Thoracic aorta (tissue), 2 donors: ENCODE data around the gene NAPG. TPM values are rescaled to one million over a fixed set of nuclear protein-coding genes. Genes with fewer than 3 reads are reported as not detected.
"Not testable (repeated sequence)": the region's sequence is repeated elsewhere in the genome, so short reads cannot be mapped to it uniquely, and the experiment has no call there.

Experiments
- ATAC-seq: fragments of 150-250 bp; one replicate; pipeline ENCODE4 v1.8.0; 2017; ENCODE audit warnings: low read depth; ENCODE audit not compliant: insufficient number of reproducible peaks, low FRiP score
- DNase-seq: peaks from one replicate; pipeline ENCODE4 v3.0.0-alpha.2; 2020; ENCODE audit warnings: low spot score
- H3K27ac ChIP-seq, 2 donors: fragments of 200-600 bp; sonication (generic); 1 replicate in 1 of 2; 2 replicates in 1 of 2; pipeline ENCODE4 v1.5.1; 2016; ENCODE audit warnings: mild to moderate bottlenecking in 2 of 2, moderate library complexity in 2 of 2
- H3K27me3 ChIP-seq: fragments of 200-600 bp; sonication (generic); replicated peaks from 2 replicates; pipeline ENCODE4 v1.6.0; 2016; ENCODE audit warnings: mild to moderate bottlenecking; ENCODE audit not compliant: insufficient read depth
- H3K36me3 ChIP-seq: fragments of 200-600 bp; sonication (generic); one replicate; pipeline ENCODE4 v1.5.1; 2016
- H3K4me1 ChIP-seq, 2 donors: fragments of 200-600 bp; sonication (generic); 1 replicate in 1 of 2; 2 replicates in 1 of 2; pipeline versions ENCODE4 v1.5.1 to v1.6.0; 2016; ENCODE audit warnings: low read depth in 2 of 2, mild to moderate bottlenecking in 1 of 2; ENCODE audit not compliant: control insufficient read depth in 1 of 2
- H3K4me3 ChIP-seq: fragments of 200-600 bp; sonication (generic); 2 replicates; pipeline ENCODE4 v1.5.1; 2016; ENCODE audit warnings: mild to moderate bottlenecking
- H3K9me3 ChIP-seq: fragments of 200-600 bp; sonication (generic); 2 replicates; pipeline ENCODE4 v1.5.1; 2016
- CTCF ChIP-seq: fragments of 200-600 bp; sonication (generic); IDR thresholded peaks from one replicate; pipeline ENCODE4 v1.5.1; 2019; ENCODE audit warnings: antibody characterized with exemption
- total RNA-seq, 2 donors: library from RNA; depleted of rRNA; stranded (reverse); fragments of >200 nt; gene quantifications; one replicate each; pipeline versions ENCODE4 v1.1.0 to v1.2.3, GENCODE V29; 2016

NAPG gene
- total RNA-seq, 2 donors from 2014 or later: 30.1 to 47.8 TPM

GRCh38 chr18:10564975-10565773 lies 39.3 kb downstream of the NAPG start:
- no peak for DNase-seq
- H3K4me3 ChIP-seq: no peak overlapping the region
- H3K36me3 ChIP-seq: no peaks in the 10 kb centered on the region
- no peak for ATAC-seq
- H3K4me1 ChIP-seq: peaks cover 0 to 26% of the 10 kb centered on the region in 2 donors
- no peak overlapping the region for H3K27ac ChIP-seq
- no peaks in the 10 kb centered on the region for H3K27me3 ChIP-seq
- TF ChIP-seq CTCF: no peak
- no peaks in the 10 kb centered on the region for H3K9me3 ChIP-seq

DNA sequence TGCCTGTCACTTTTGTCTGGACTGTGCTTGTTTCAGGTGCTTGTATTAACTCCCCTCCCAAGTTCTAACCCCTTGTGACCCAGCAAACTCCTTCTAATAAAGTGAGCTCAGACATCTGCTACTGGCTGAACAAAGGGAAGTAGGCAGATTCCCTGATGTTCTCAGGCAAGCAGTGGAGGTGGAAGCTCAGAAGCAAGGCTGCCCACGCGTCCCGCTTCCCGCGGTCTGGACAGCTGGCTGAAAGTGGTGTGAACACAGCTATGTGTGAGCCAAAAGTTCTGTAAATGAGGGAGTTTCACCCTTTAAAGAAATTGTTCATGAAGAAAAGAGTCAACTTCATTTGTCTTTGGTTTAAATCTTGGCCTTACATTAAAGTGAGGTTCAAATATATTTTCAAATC lies 40.0 kb downstream of the NAPG start:
- Histone ChIP-seq H3K27me3 (no peaks in the 10 kb centered on the region), H3K27ac (no peak overlapping the region), H3K9me3 (no peaks in the 10 kb centered on the region), H3K4me3 (no peak overlapping the region), H3K36me3 (no peaks in the 10 kb centered on the region), H3K4me1 (peaks cover 0 to 24% of the 10 kb centered on the region in 2 donors)
- DNase-seq (no peak), ATAC-seq (no peak)
- TF ChIP-seq CTCF: no peak

GRCh38 chr18:10566390-10566789 lies 40.6 kb downstream of the NAPG start:
- DNase-seq (no peak), ATAC-seq (no peak)
- no peaks in the 10 kb centered on the region for H3K36me3 ChIP-seq
- no peak overlapping the region for H3K4me3 ChIP-seq
- TF ChIP-seq CTCF: no peak
- no peaks in the 10 kb centered on the region for H3K9me3 ChIP-seq
- H3K27me3 ChIP-seq: no peaks in the 10 kb centered on the region
- H3K4me1 ChIP-seq: peaks cover 0 to 24% of the 10 kb centered on the region in 2 donors
- no peak overlapping the region for H3K27ac ChIP-seq

- not testable (repeated sequence) for H3K9me3 ChIP-seq, H3K4me1 ChIP-seq, H3K36me3 ChIP-seq, ATAC-seq, DNase-seq, H3K4me3 ChIP-seq, H3K27me3 ChIP-seq, H3K27ac ChIP-seq
Observed at GRCh38 chr18:10569941-10570340, 44.1 kb downstream of the NAPG start.

DNA sequence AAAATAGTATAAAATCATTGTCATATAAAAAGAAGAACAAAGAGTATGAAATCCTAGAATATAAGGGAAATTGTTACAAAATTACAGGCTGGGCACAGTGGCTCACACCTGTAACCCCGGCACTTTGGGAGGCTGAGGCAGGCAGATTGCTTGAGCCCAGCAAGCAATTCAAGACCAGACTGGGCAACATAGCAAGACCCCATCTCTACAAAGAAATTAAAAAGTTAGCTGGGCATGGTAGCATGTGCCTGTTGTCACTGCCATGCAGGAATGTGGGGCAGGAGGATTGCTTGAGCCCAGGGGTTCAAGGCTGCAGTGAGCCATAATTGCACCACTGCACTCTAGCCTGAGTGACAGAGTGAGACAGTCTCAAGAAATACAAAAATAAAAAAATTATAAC lies 44.8 kb downstream of the NAPG start:
- H3K27ac ChIP-seq: no peak overlapping the region
- H3K36me3 ChIP-seq: no peaks in the 10 kb centered on the region
- ATAC-seq (no peak), DNase-seq (no peak)
- H3K4me1 ChIP-seq: no peaks in the 10 kb centered on the region
- H3K9me3 ChIP-seq: no peaks in the 10 kb centered on the region
- no peak for TF ChIP-seq CTCF
- no peak overlapping the region for H3K4me3 ChIP-seq
- H3K27me3 ChIP-seq: no peaks in the 10 kb centered on the region

DNA sequence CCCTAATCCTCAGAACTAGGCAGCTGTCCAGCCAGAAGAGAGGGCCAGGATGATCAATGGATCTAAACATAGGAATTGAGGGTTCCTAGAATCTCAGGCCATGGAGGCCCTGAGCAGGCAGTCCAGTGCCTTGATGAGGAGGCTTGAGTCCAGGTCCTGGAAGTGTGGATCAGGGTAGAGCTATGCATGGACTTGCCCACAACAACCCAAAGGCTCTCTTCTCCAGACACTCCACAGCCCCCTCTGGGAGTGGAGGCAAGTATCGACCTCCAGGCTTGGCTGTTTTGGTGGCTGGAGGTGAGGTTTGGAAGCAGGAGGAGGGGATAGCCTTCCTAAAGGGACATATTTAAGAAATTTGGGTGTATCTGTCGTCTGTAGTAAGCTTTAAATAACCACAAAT lies 45.7 kb downstream of the NAPG start:
- Histone ChIP-seq H3K4me3 (no peak overlapping the region), H3K36me3 (no peaks in the 10 kb centered on the region), H3K4me1 (no peaks in the 10 kb centered on the region), H3K27ac (no peak overlapping the region), H3K9me3 (no peaks in the 10 kb centered on the region), H3K27me3 (no peaks in the 10 kb centered on the region)
- no peak for TF ChIP-seq CTCF
- ATAC-seq: no peak
- DNase-seq: no peak

GRCh38 chr18:10573261-10573660 lies 47.4 kb downstream of the NAPG start:
- H3K36me3 ChIP-seq, ATAC-seq, H3K27me3 ChIP-seq, H3K4me3 ChIP-seq, DNase-seq, H3K27ac ChIP-seq, H3K4me1 ChIP-seq, H3K9me3 ChIP-seq: not testable (repeated sequence)

DNA sequence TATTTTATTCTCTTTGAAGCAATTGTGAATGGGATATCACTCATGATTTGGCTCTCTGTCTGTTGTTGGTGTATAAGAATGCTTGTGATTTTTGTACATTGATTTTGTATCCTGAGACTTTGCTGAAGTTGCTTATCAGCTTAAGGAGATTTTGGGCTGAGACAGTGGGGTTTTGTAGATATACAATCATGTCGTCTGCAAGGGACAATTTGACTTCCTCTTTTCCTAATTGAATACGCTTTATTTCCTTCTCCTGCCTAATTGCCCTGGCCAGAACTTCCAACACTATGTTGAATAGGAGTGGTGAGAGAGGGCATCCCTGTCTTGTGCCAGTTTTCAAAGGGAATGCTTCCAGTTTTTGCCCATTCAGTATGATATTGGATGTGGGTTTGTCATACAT lies 48.6 kb downstream of the NAPG start:
- H3K36me3 ChIP-seq, H3K27me3 ChIP-seq, H3K4me3 ChIP-seq, DNase-seq, H3K9me3 ChIP-seq, H3K4me1 ChIP-seq, H3K27ac ChIP-seq, ATAC-seq: not testable (repeated sequence)
